HepG2 (cell line): ENCODE measurements around the gene HBQ1. TPM values are rescaled to one million over a fixed set of nuclear protein-coding genes. Genes with fewer than 3 reads are reported as not detected.

Source experiments
- ARID2 ChIP-seq: sonication (generic); formaldehyde crosslinking; IDR thresholded peaks from 2 replicates; pipeline ENCODE4 v1.8.1; 2022; ENCODE audit warnings: mild to moderate bottlenecking, missing genetic modification reagents, borderline replicate concordance
- CHD4 ChIP-seq: fragments of 200-600 bp; sonication (generic); IDR thresholded peaks from 2 replicates; pipeline ENCODE4 v1.7.0; 2017; ENCODE audit warnings: mild to moderate bottlenecking, low read length, borderline replicate concordance
- ETV6 ChIP-seq: sonication (generic); formaldehyde crosslinking; conservative IDR thresholded peaks from 2 replicates; pipeline ENCODE4 v1.4.0; 2020; ENCODE audit warnings: missing genetic modification reagents
- FOXO4 ChIP-seq: sonication (generic); formaldehyde crosslinking; conservative IDR thresholded peaks from 2 replicates; pipeline ENCODE4 v1.8.1; 2023; ENCODE audit warnings: missing genetic modification reagents
- PITX1 ChIP-seq: sonication (generic); formaldehyde crosslinking; IDR thresholded peaks from 2 replicates; pipeline ENCODE4 v1.5.1; 2020; ENCODE audit warnings: mild to moderate bottlenecking, missing genetic modification reagents
- RAD21 ChIP-seq: fragments of 450-650 bp; formaldehyde crosslinking; IDR thresholded peaks from 2 replicates; pipeline ENCODE4 v1.5.0; 2020; ENCODE audit warnings: mild to moderate bottlenecking
- ZC3H4 ChIP-seq: sonication (generic); formaldehyde crosslinking; IDR thresholded peaks from 2 replicates; pipeline ENCODE4 v1.4.0; 2020; ENCODE audit warnings: missing genetic modification reagents, borderline replicate concordance
- ZMAT3 ChIP-seq: sonication (generic); formaldehyde crosslinking; conservative IDR thresholded peaks from 2 replicates; pipeline ENCODE4 v1.7.0; 2021; ENCODE audit warnings: missing genetic modification reagents
- ZNF484 ChIP-seq: sonication (generic); formaldehyde crosslinking; IDR thresholded peaks from 2 replicates; pipeline ENCODE4 v1.5.1; 2020; ENCODE audit warnings: mild to moderate bottlenecking, low read depth, missing genetic modification reagents, borderline replicate concordance
- ZNF510 ChIP-seq: sonication (generic); formaldehyde crosslinking; IDR thresholded peaks from 2 replicates; pipeline ENCODE4 v1.4.0; 2020; ENCODE audit warnings: low read depth, mild to moderate bottlenecking, missing genetic modification reagents
- ZNF782 ChIP-seq: sonication (generic); formaldehyde crosslinking; IDR thresholded peaks from 2 replicates; pipeline ENCODE4 v1.4.0; 2020; ENCODE audit warnings: missing genetic modification reagents, mild to moderate bottlenecking, borderline replicate concordance
- ZNF784 ChIP-seq: sonication (generic); formaldehyde crosslinking; IDR thresholded peaks from 2 replicates; pipeline ENCODE4 v1.5.1; 2020; ENCODE audit warnings: missing genetic modification reagents, mild to moderate bottlenecking, borderline replicate concordance
- ZXDC ChIP-seq: sonication (generic); formaldehyde crosslinking; IDR thresholded peaks from 2 replicates; pipeline ENCODE4 v1.5.0; 2020; ENCODE audit warnings: mild to moderate bottlenecking, missing genetic modification reagents
- polyA plus RNA-seq, 8 experiments: library from polyadenylated mRNA; depleted of rRNA in 3 of 8; stranded (reverse) in 7 of 8; unstranded in 1 of 8; fragments of >200 nt; fragmentation: Illumina TruSeq in 4 of 8; extraction: Trizol in 4 of 8; gene quantifications; 2 replicates each; pipeline versions ENCODE4 v1.2.1 to v1.2.3, GENCODE V29; 2011 to 2016; ENCODE audit warnings: low read depth in 4 of 8, missing spikeins in 1 of 8, mixed read lengths in 1 of 8; ENCODE audit not compliant: insufficient read depth in 1 of 8
- total RNA-seq, 5 experiments: library from RNA; depleted of rRNA; stranded (reverse); fragments of >200 nt; fragmentation: Illumina TruSeq; extraction: Trizol; gene quantifications; 2 replicates each; pipeline ENCODE4 v1.2.3, GENCODE V29; 2016; ENCODE audit warnings: low read depth in 1 of 5
- TF ChIP-seq, protein P1 (sequence below): sonication (generic); formaldehyde crosslinking; IDR thresholded peaks from 2 replicates; pipeline ENCODE4 v1.4.0; 2020; ENCODE audit warnings: missing genetic modification reagents
- TF ChIP-seq, protein P2 (sequence below): sonication (generic); formaldehyde crosslinking; IDR thresholded peaks from 2 replicates; pipeline ENCODE4 v1.5.0; 2020; ENCODE audit warnings: missing genetic modification reagents
- TF ChIP-seq, protein P3 (sequence below): IDR thresholded peaks from 2 replicates; pipeline ENCODE4 v1.6.1; 2012; ENCODE audit warnings: inconsistent platforms

HBQ1 gene
- total and polyA plus RNA-seq, 2 of the 13 experiments (the other 11 are each of a cell fraction or from before 2014, with no cell fraction given) = 4.9 to 7.4 TPM

DNA sequence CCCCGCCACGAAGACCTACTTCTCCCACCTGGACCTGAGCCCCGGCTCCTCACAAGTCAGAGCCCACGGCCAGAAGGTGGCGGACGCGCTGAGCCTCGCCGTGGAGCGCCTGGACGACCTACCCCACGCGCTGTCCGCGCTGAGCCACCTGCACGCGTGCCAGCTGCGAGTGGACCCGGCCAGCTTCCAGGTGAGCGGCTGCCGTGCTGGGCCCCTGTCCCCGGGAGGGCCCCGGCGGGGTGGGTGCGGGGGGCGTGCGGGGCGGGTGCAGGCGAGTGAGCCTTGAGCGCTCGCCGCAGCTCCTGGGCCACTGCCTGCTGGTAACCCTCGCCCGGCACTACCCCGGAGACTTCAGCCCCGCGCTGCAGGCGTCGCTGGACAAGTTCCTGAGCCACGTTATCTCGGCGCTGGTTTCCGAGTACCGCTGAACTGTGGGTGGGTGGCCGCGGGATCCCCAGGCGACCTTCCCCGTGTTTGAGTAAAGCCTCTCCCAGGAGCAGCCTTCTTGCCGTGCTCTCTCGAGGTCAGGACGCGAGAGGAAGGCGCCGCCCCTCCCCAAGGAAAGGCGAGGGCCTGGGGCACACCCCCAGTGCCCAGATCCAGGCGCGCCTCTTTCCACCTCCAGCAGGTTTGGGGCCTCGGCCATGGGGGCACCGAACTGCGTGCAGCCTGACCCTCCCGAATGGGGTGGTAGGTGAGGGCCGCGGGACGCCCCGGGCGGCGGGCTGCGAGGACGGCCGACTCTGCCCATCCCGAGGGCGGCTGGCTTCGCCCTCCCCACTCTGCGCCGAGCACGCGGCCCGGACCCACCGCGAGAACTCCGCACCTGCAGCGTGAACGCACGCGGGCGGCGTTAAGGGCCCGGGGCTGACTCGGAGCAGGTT, 664 bp downstream of the HBQ1 start (continued):
- TF ChIP-seq, protein P1, sequence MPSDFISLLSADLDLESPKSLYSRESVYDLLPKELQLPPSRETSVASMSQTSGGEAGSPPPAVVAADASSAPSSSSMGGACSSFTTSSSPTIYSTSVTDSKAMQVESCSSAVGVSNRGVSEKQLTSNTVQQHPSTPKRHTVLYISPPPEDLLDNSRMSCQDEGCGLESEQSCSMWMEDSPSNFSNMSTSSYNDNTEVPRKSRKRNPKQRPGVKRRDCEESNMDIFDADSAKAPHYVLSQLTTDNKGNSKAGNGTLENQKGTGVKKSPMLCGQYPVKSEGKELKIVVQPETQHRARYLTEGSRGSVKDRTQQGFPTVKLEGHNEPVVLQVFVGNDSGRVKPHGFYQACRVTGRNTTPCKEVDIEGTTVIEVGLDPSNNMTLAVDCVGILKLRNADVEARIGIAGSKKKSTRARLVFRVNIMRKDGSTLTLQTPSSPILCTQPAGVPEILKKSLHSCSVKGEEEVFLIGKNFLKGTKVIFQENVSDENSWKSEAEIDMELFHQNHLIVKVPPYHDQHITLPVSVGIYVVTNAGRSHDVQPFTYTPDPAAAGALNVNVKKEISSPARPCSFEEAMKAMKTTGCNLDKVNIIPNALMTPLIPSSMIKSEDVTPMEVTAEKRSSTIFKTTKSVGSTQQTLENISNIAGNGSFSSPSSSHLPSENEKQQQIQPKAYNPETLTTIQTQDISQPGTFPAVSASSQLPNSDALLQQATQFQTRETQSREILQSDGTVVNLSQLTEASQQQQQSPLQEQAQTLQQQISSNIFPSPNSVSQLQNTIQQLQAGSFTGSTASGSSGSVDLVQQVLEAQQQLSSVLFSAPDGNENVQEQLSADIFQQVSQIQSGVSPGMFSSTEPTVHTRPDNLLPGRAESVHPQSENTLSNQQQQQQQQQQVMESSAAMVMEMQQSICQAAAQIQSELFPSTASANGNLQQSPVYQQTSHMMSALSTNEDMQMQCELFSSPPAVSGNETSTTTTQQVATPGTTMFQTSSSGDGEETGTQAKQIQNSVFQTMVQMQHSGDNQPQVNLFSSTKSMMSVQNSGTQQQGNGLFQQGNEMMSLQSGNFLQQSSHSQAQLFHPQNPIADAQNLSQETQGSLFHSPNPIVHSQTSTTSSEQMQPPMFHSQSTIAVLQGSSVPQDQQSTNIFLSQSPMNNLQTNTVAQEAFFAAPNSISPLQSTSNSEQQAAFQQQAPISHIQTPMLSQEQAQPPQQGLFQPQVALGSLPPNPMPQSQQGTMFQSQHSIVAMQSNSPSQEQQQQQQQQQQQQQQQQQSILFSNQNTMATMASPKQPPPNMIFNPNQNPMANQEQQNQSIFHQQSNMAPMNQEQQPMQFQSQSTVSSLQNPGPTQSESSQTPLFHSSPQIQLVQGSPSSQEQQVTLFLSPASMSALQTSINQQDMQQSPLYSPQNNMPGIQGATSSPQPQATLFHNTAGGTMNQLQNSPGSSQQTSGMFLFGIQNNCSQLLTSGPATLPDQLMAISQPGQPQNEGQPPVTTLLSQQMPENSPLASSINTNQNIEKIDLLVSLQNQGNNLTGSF (CRISPR knock-in tag) = peak; percentile 95
- TF ChIP-seq RAD21 (CRISPR knock-in tag) = peak; percentile 95; the same call in 1 of the 2 replicates
- peak; percentile 79; the same call in 1 of the 2 replicates for TF ChIP-seq PITX1
- TF ChIP-seq ZNF782 (CRISPR knock-in tag) = peak; percentile 96
- TF ChIP-seq ZMAT3 (CRISPR knock-in tag) = peak; percentile 98
- TF ChIP-seq ZNF484 (CRISPR knock-in tag) = peak; percentile 74; the same call in 1 of the 2 replicates
- peak; percentile 98 for TF ChIP-seq ZNF784 (CRISPR knock-in tag)
- TF ChIP-seq ZNF510 = peak; percentile 99
- TF ChIP-seq ARID2 (CRISPR knock-in tag) = peak; percentile 97
- TF ChIP-seq CHD4 = no peak
- TF ChIP-seq FOXO4 = peak; percentile 100
- TF ChIP-seq, protein P2, sequence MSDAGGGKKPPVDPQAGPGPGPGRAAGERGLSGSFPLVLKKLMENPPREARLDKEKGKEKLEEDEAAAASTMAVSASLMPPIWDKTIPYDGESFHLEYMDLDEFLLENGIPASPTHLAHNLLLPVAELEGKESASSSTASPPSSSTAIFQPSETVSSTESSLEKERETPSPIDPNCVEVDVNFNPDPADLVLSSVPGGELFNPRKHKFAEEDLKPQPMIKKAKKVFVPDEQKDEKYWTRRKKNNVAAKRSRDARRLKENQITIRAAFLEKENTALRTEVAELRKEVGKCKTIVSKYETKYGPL (CRISPR knock-in tag) = peak; percentile 88
- TF ChIP-seq ETV6 (CRISPR knock-in tag) = peak; percentile 82
- TF ChIP-seq, protein P3, sequence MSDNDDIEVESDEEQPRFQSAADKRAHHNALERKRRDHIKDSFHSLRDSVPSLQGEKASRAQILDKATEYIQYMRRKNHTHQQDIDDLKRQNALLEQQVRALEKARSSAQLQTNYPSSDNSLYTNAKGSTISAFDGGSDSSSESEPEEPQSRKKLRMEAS = peak; percentile 100
- peak; percentile 96 for TF ChIP-seq ZXDC (CRISPR knock-in tag)
- TF ChIP-seq ZC3H4 (CRISPR knock-in tag) = no peak; the same call in 1 of the 2 replicates
